ENCODE measurements around the gene ERC1. TPM values are rescaled to one million over a fixed set of nuclear protein-coding genes. Genes with fewer than 3 reads are reported as not detected.

The ERC1 gene
- total RNA-seq, 1 experiment from 2014 or later, result 55.1 TPM

GRCh38 chr12:1300460-1300859, 309.4 kb downstream of the ERC1 start:
- peaks cover 7% of the 10 kb centered on the region for H3K9me3 Mint-ChIP-seq (ENCODE audit: unreplicated experiment)
- H3K4me1 Mint-ChIP-seq (ENCODE audit: insufficient read depth, unreplicated experiment), result no peaks in the 10 kb centered on the region
- H3K36me3 Mint-ChIP-seq (ENCODE audit: insufficient read depth, unreplicated experiment), result peaks cover 41% of the 10 kb centered on the region
- no peak overlapping the region for H3K27ac Mint-ChIP-seq (ENCODE audit: low read depth, unreplicated experiment)
- no TSS peak for BruUV-seq (replicated peaks)
- intact Hi-C loops (cut with micrococcal nuclease), result no loop called here
- no peak for DNase-seq (ENCODE audit: unreplicated experiment)
- POLR2A ChIA-PET, result no interaction called here
- no peak overlapping the region for H3K4me3 Mint-ChIP-seq (ENCODE audit: unreplicated experiment)
- H3K27me3 Mint-ChIP-seq (ENCODE audit: insufficient read depth, unreplicated experiment), result no peaks in the 10 kb centered on the region
- CTCF ChIA-PET, result interaction anchor here (1.0 kb wide), 1 partner anchor 182 kb away, joined by 4 read pairs; no protein-coding TSS in a partner anchor
- no peak for TF ChIP-seq CTCF (IDR thresholded peaks at IDR 0.05; ENCODE audit: unreplicated experiment)

- Mint-ChIP-seq H3K4me3 (ENCODE audit: unreplicated experiment) (no peak overlapping the region), H3K27me3 (ENCODE audit: insufficient read depth, unreplicated experiment) (no peaks in the 10 kb centered on the region), H3K36me3 (ENCODE audit: insufficient read depth, unreplicated experiment) (peaks cover 38% of the 10 kb centered on the region), H3K4me1 (ENCODE audit: insufficient read depth, unreplicated experiment) (no peaks in the 10 kb centered on the region), H3K27ac (ENCODE audit: low read depth, unreplicated experiment) (no peak overlapping the region), H3K9me3 (ENCODE audit: unreplicated experiment) (peaks cover 7% of the 10 kb centered on the region)
- ChIA-PET CTCF (no interaction called here), POLR2A (interaction anchor here (0.6 to 0.9 kb wide), 2 partner anchors 11 to 262 kb away, joined by 3 read pairs; no protein-coding TSS in a partner anchor)
- DNase-seq (ENCODE audit: unreplicated experiment), result no peak
- intact Hi-C loops (cut with micrococcal nuclease), result no loop called here
- no TSS peak for BruUV-seq (replicated peaks)
- no peak for TF ChIP-seq CTCF (IDR thresholded peaks at IDR 0.05; ENCODE audit: unreplicated experiment)
Measured at GRCh38 chr12:1302201-1302870, 311.3 kb downstream of the ERC1 start.

GRCh38 chr12:1305063-1305434, 314.0 kb downstream of the ERC1 start:
- H3K9me3 Mint-ChIP-seq (ENCODE audit: unreplicated experiment), result no peaks in the 10 kb centered on the region
- H3K27me3 Mint-ChIP-seq (ENCODE audit: insufficient read depth, unreplicated experiment), result no peaks in the 10 kb centered on the region
- no peak overlapping the region for H3K27ac Mint-ChIP-seq (ENCODE audit: low read depth, unreplicated experiment)
- CTCF ChIA-PET, result interaction anchor here (0.5 to 1.0 kb wide), 2 partner anchors 8 to 51 kb away, joined by 3 to 4 read pairs; no protein-coding TSS in a partner anchor
- POLR2A ChIA-PET, result no interaction called here
- DNase-seq (ENCODE audit: unreplicated experiment), result no peak
- no TSS peak for BruUV-seq (replicated peaks)
- no peak overlapping the region for H3K4me3 Mint-ChIP-seq (ENCODE audit: unreplicated experiment)
- intact Hi-C loops (cut with micrococcal nuclease), result no loop called here
- peaks cover 28% of the 10 kb centered on the region for H3K36me3 Mint-ChIP-seq (ENCODE audit: insufficient read depth, unreplicated experiment)
- no peaks in the 10 kb centered on the region for H3K4me1 Mint-ChIP-seq (ENCODE audit: insufficient read depth, unreplicated experiment)
- TF ChIP-seq CTCF (IDR thresholded peaks at IDR 0.05; ENCODE audit: unreplicated experiment), result no peak

- ChIA-PET POLR2A (interaction anchor here (0.6 to 0.7 kb wide), 4 partner anchors 18 to 271 kb away, joined by 3 to 5 read pairs (median 3); no protein-coding TSS in a partner anchor), CTCF (interaction anchor here (0.7 to 1.0 kb wide), 2 partner anchors 9 to 330 kb away, joined by 3 read pairs; no protein-coding TSS in a partner anchor)
- H3K27me3 Mint-ChIP-seq (ENCODE audit: insufficient read depth, unreplicated experiment), result no peaks in the 10 kb centered on the region
- DNase-seq (ENCODE audit: unreplicated experiment), result no peak
- TF ChIP-seq CTCF (IDR thresholded peaks at IDR 0.05; ENCODE audit: unreplicated experiment), result no peak
- no peak overlapping the region for H3K4me3 Mint-ChIP-seq (ENCODE audit: unreplicated experiment)
- no peaks in the 10 kb centered on the region for H3K4me1 Mint-ChIP-seq (ENCODE audit: insufficient read depth, unreplicated experiment)
- H3K36me3 Mint-ChIP-seq (ENCODE audit: insufficient read depth, unreplicated experiment), result peaks cover 23% of the 10 kb centered on the region
- BruUV-seq (replicated peaks), result no TSS peak
- intact Hi-C loops (cut with micrococcal nuclease), result no loop called here
- H3K27ac Mint-ChIP-seq (ENCODE audit: low read depth, unreplicated experiment), result no peak overlapping the region
- no peaks in the 10 kb centered on the region for H3K9me3 Mint-ChIP-seq (ENCODE audit: unreplicated experiment)
Measured at GRCh38 chr12:1305791-1306500, 314.9 kb downstream of the ERC1 start.
